ENCODE results near the gene MYO1F.

The MYO1F gene

DNA sequence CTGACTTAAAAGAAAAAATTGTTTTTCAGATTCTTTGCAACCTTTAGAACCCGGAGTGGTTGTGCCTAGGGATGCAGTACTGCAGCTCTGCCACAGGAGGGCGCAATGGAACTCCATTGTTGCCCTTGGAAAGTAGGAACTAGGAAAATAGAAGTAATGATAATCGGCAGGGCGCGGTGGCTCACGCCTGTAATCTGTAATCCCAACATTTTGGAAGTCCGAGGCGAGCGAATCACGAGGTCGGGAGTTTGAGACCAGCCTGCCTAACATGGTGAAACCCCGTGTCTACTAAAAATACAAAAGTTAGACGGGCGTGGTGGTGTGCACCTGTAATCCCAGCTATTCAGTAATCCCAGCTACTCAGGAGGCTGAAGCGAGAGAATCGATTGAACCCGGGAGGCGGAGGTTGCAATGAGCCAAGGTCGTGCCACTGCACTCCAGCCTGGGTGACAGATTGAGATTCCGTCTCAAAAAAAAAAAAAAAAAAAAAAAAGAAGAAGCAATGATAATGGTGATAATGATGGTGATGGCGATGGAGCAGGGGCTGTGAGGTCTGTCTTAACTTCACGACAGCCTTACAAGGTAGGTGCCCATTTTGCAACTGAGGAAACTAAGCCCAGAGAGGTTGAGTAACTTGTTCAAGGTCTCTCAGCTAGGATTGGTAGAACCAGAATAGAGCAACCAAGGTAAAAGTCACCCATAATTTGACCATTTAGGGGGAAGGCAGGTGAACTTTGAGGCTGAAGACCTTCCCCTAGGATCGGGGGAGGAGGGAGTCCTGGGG, 38.8 kb upstream of the MYO1F start:
- no peak overlapping the region for H3K4me2 ChIP-seq (ENCODE audit: low read length)
- no peaks in the 10 kb centered on the region for H3K9me2 ChIP-seq (ENCODE audit: low read depth, low read length)
- H3K4me1 ChIP-seq (ENCODE audit: insufficient read depth, low read length, severe bottlenecking): no peaks in the 10 kb centered on the region
- no peaks in the 10 kb centered on the region for H3K9me3 ChIP-seq (ENCODE audit: low read length)
- no peaks in the 10 kb centered on the region for H3K79me2 ChIP-seq (ENCODE audit: insufficient read depth, low read length)
- TF ChIP-seq, protein P1, sequence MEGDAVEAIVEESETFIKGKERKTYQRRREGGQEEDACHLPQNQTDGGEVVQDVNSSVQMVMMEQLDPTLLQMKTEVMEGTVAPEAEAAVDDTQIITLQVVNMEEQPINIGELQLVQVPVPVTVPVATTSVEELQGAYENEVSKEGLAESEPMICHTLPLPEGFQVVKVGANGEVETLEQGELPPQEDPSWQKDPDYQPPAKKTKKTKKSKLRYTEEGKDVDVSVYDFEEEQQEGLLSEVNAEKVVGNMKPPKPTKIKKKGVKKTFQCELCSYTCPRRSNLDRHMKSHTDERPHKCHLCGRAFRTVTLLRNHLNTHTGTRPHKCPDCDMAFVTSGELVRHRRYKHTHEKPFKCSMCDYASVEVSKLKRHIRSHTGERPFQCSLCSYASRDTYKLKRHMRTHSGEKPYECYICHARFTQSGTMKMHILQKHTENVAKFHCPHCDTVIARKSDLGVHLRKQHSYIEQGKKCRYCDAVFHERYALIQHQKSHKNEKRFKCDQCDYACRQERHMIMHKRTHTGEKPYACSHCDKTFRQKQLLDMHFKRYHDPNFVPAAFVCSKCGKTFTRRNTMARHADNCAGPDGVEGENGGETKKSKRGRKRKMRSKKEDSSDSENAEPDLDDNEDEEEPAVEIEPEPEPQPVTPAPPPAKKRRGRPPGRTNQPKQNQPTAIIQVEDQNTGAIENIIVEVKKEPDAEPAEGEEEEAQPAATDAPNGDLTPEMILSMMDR (IDR thresholded peaks at IDR 0.05; ENCODE audit: low read length): peak; percentile 83
- no peak for TF ChIP-seq EZH2 (IDR thresholded peaks at IDR 0.05; ENCODE audit: borderline replicate concordance, low read length)
- no peak overlapping the region for H3K27ac ChIP-seq (ENCODE audit: low read depth, low read length, poor library complexity, severe bottlenecking)
- H3K9ac ChIP-seq (ENCODE audit: low read length): no peak overlapping the region
- H2AFZ ChIP-seq (ENCODE audit: low read length): no peak overlapping the region
- no peaks in the 10 kb centered on the region for H3K36me3 ChIP-seq (ENCODE audit: insufficient read depth, low read length)
- H4K20me1 ChIP-seq (ENCODE audit: insufficient read depth, low read length): no peaks in the 10 kb centered on the region
- H3K27me3 ChIP-seq (ENCODE audit: insufficient read depth, low read length): no peaks in the 10 kb centered on the region
- H3F3A ChIP-seq (ENCODE audit: insufficient read depth, low read length): no peaks in the 10 kb centered on the region
- no peak overlapping the region for H3K4me3 ChIP-seq (ENCODE audit: low read depth, low read length, poor library complexity, severe bottlenecking)

DNA sequence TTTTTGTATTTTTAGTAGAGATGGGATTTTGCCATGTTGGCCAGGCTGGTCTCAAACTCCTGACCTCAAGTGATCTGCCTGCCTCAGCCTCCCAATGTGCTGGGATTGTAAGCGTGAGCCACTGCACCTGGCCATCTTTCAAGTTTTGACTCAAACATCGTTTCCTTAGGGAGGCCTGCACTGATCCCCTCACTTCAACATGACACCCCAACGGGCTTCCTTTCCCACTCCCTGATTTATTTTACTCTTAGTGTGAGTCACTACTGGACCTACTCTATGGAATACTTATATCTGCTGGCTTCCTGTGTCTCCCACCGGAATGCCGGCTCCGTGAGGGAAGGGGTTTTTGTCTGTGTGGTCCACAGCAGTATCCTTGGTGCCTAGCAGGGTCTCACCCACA, 37.8 kb upstream of the MYO1F start:
- H4K20me1 ChIP-seq (ENCODE audit: insufficient read depth, low read length): no peaks in the 10 kb centered on the region
- H3K4me2 ChIP-seq (ENCODE audit: low read length): no peak overlapping the region

DNA sequence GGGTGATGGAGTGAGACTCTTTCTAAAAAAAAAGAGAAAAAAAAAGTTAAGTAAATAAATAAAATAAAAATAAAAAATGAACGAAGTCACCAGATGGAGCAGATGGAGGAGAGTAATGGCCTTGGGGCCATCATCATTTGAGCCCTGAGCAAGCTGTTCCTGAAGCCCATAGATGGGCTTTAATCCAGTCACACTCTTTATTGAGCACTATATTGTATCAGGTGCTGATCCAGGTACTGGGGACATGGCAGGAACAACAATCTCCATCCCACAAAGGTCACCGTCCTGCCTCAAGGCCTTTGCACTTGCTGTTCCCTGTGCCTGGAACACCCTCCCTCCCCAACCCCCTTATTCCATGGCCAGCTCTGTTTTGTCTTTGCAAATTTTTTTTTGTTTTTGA, 37.2 kb upstream of the MYO1F start:
- Histone ChIP-seq H3K79me2 (ENCODE audit: insufficient read depth, low read length) (no peaks in the 10 kb centered on the region), H3K27ac (ENCODE audit: low read depth, low read length, poor library complexity, severe bottlenecking) (no peak overlapping the region), H4K20me1 (ENCODE audit: insufficient read depth, low read length) (no peaks in the 10 kb centered on the region), H2AFZ (ENCODE audit: low read length) (no peak overlapping the region), H3K4me1 (ENCODE audit: insufficient read depth, low read length, severe bottlenecking) (no peaks in the 10 kb centered on the region), H3K4me3 (ENCODE audit: low read depth, low read length, poor library complexity, severe bottlenecking) (no peak overlapping the region), H3F3A (ENCODE audit: insufficient read depth, low read length) (no peaks in the 10 kb centered on the region), H3K4me2 (ENCODE audit: low read length) (no peak overlapping the region), H3K36me3 (ENCODE audit: insufficient read depth, low read length) (no peaks in the 10 kb centered on the region), H3K27me3 (ENCODE audit: insufficient read depth, low read length) (no peaks in the 10 kb centered on the region), H3K9me3 (ENCODE audit: low read length) (no peaks in the 10 kb centered on the region), H3K9me2 (ENCODE audit: low read depth, low read length) (no peaks in the 10 kb centered on the region), H3K9ac (ENCODE audit: low read length) (no peak overlapping the region)
- TF ChIP-seq, protein P1 (IDR thresholded peaks at IDR 0.05; ENCODE audit: low read length): no peak
- TF ChIP-seq EZH2 (IDR thresholded peaks at IDR 0.05; ENCODE audit: borderline replicate concordance, low read length): no peak

More for the DNA sequence above, 37.8 kb upstream of the MYO1F start:
- Histone ChIP-seq H3K4me3 (ENCODE audit: low read depth, low read length, poor library complexity, severe bottlenecking) (no peak overlapping the region), H2AFZ (ENCODE audit: low read length) (no peak overlapping the region), H3K79me2 (ENCODE audit: insufficient read depth, low read length) (no peaks in the 10 kb centered on the region), H3K27ac (ENCODE audit: low read depth, low read length, poor library complexity, severe bottlenecking) (no peak overlapping the region), H3K4me1 (ENCODE audit: insufficient read depth, low read length, severe bottlenecking) (no peaks in the 10 kb centered on the region), H3K27me3 (ENCODE audit: insufficient read depth, low read length) (no peaks in the 10 kb centered on the region), H3K36me3 (ENCODE audit: insufficient read depth, low read length) (no peaks in the 10 kb centered on the region), H3F3A (ENCODE audit: insufficient read depth, low read length) (no peaks in the 10 kb centered on the region), H3K9me3 (ENCODE audit: low read length) (no peaks in the 10 kb centered on the region), H3K9ac (ENCODE audit: low read length) (no peak overlapping the region), H3K9me2 (ENCODE audit: low read depth, low read length) (no peaks in the 10 kb centered on the region)
- TF ChIP-seq EZH2 (IDR thresholded peaks at IDR 0.05; ENCODE audit: borderline replicate concordance, low read length): no peak
- TF ChIP-seq, protein P1 (IDR thresholded peaks at IDR 0.05; ENCODE audit: low read length): no peak

Measured in OCI-LY1 (cell line).